SK-N-SH treated with all-trans-retinoic acid at 6 μM for 48 hours (cell line): ENCODE measurements around the gene NEGR1.

Experiments used
- ARNTL ChIP-seq: fragments of 450-650 bp; formaldehyde crosslinking; IDR thresholded peaks from 2 replicates; pipeline ENCODE4 v1.5.0; 2020; ENCODE audit warnings: low read depth, mild to moderate bottlenecking, moderate library complexity, borderline replicate concordance
- CREB5 ChIP-seq: fragments of 250-450 bp; sonication (Bioruptor Pico); IDR thresholded peaks from 2 replicates; pipeline ENCODE4 v1.5.1; 2020; ENCODE audit warnings: low read depth, mild to moderate bottlenecking, moderate library complexity
- CSRNP3 ChIP-seq: fragments of 250-450 bp; sonication (Bioruptor Pico); IDR thresholded peaks from 2 replicates; pipeline ENCODE4 v1.5.1; 2021; ENCODE audit warnings: mild to moderate bottlenecking, moderate library complexity
- ISL1 ChIP-seq: fragments of 250-450 bp; sonication (Bioruptor Pico); IDR thresholded peaks from 2 replicates; pipeline ENCODE4 v2.1.2; 2022; ENCODE audit warnings: mild to moderate bottlenecking, moderate library complexity
- OSR1 ChIP-seq: fragments of 250-450 bp; sonication (Bioruptor Pico); IDR thresholded peaks from 2 replicates; pipeline ENCODE4 v1.8.0; 2022; ENCODE audit warnings: moderate library complexity, mild to moderate bottlenecking, inconsistent platforms
- PATZ1 ChIP-seq: fragments of 250-450 bp; sonication (Bioruptor Pico); IDR thresholded peaks from 2 replicates; pipeline ENCODE4 v1.8.0; 2020; ENCODE audit warnings: mild to moderate bottlenecking, moderate library complexity, borderline replicate concordance
- PPARA ChIP-seq: fragments of 250-450 bp; sonication (Bioruptor Pico); IDR thresholded peaks from 2 replicates; pipeline ENCODE4 v1.5.0; 2020; ENCODE audit warnings: mild to moderate bottlenecking, borderline replicate concordance
- RARB ChIP-seq: fragments of 250-450 bp; sonication (Bioruptor Pico); IDR thresholded peaks from 2 replicates; pipeline ENCODE4 v1.8.0; 2021; ENCODE audit warnings: mild to moderate bottlenecking, moderate library complexity
- TCF4 ChIP-seq: fragments of 250-450 bp; sonication (Bioruptor Pico); IDR thresholded peaks from 2 replicates; pipeline ENCODE4 v1.8.0; 2021; ENCODE audit warnings: mild to moderate bottlenecking, moderate library complexity, borderline replicate concordance
- ZFP3 ChIP-seq: fragments of 250-450 bp; sonication (Bioruptor Pico); IDR thresholded peaks from 2 replicates; pipeline ENCODE4 v1.5.0; 2020; ENCODE audit warnings: mild to moderate bottlenecking, moderate library complexity
- ZFP30 ChIP-seq: fragments of 450-650 bp; formaldehyde crosslinking; IDR thresholded peaks from 2 replicates; pipeline ENCODE4 v1.5.0; 2022; ENCODE audit warnings: mild to moderate bottlenecking, moderate library complexity
- ZNF8 ChIP-seq: fragments of 450-650 bp; formaldehyde crosslinking; IDR thresholded peaks from 2 replicates; pipeline ENCODE4 v1.5.0; 2020; ENCODE audit warnings: mild to moderate bottlenecking, moderate library complexity

- TF ChIP-seq CREB5 (CRISPR knock-in tag) (no peak), ISL1 (CRISPR knock-in tag) (no peak), PATZ1 (no peak), ZFP30 (CRISPR knock-in tag) (no peak), OSR1 (no peak), RARB (CRISPR knock-in tag) (no peak), ZNF8 (CRISPR knock-in tag) (no peak), ARNTL (CRISPR knock-in tag) (no peak), ZFP3 (CRISPR knock-in tag) (no peak), CSRNP3 (CRISPR knock-in tag) (no peak), PPARA (CRISPR knock-in tag) (no peak), TCF4 (CRISPR knock-in tag) (no peak)
Observed at GRCh38 chr1:71526824-71527223, 755.5 kb downstream of the NEGR1 start.
